Motor neuron (in vitro differentiated cells): ENCODE data around the gene ANTKMT. TPM values are rescaled to one million over a fixed set of nuclear protein-coding genes. Genes with fewer than 3 reads are reported as not detected.
A peak's percentile ranks its signal among the peaks of the same experiment; 100 is the strongest.

Experiments
- ATAC-seq, 8 experiments: fragments of 200-7000 bp; cut with Tn5 transposase; replicated peaks in 6 of 8; 2 replicates each; pipeline ENCODE4 v1.8.0; 2021; ENCODE audit warnings: mild to moderate bottlenecking in 8 of 8, moderate library complexity in 8 of 8
- H3K27ac ChIP-seq, 2 donors: fragments of 250-450 bp; sonication (Bioruptor Pico); 2 replicates each; pipeline ENCODE4 v1.9.0; 2021; ENCODE audit warnings: antibody characterized with exemption in 2 of 2, mild to moderate bottlenecking in 2 of 2, moderate library complexity in 1 of 2
- H3K4me1 ChIP-seq, 2 donors: fragments of 250-450 bp; sonication (Bioruptor Pico); replicated peaks in 1 of 2; 2 replicates each; pipeline ENCODE4 v1.6.1; 2021; ENCODE audit warnings: antibody characterized with exemption in 2 of 2, mild to moderate bottlenecking in 2 of 2, moderate library complexity in 1 of 2
- H3K4me3 ChIP-seq, 5 donors: fragments of 250-450 bp; sonication (Bioruptor Pico); 2 replicates each; pipeline ENCODE4 v1.9.0; 2021; ENCODE audit warnings: antibody characterized with exemption in 5 of 5, mild to moderate bottlenecking in 5 of 5, moderate library complexity in 4 of 5
- WGBS, 10 experiments: fragments of 450-650 bp; shearing (Covaris generic); methylation state at CpG; one replicate each; pipeline ENCODE4 v1.0.0; 2022; 5-methylcytosine and 5-hydroxymethylcytosine counted together
- in situ Hi-C, 9 experiments: fragments of 400-800 bp; cut with MboI; loops; one replicate each; pipeline ENCODE4 v1.15.0; 2021; ENCODE audit warnings: low sequenced_read_pairs in 9 of 9, low pct_unique_long_range_greater_than_20kb in 2 of 9; ENCODE audit not compliant: unreplicated experiment in 9 of 9
- total RNA-seq, 8 experiments: library from RNA; unstranded; fragments of 300-600 nt; gene quantifications; 2 replicates each; pipeline versions ENCODE4 v1.2.3 to v1.2.4, GENCODE V29; 2022

ANTKMT gene
- total RNA-seq, 8 experiments from 2014 or later, result 21.6 to 30.5 (median 24.5) TPM

DNA sequence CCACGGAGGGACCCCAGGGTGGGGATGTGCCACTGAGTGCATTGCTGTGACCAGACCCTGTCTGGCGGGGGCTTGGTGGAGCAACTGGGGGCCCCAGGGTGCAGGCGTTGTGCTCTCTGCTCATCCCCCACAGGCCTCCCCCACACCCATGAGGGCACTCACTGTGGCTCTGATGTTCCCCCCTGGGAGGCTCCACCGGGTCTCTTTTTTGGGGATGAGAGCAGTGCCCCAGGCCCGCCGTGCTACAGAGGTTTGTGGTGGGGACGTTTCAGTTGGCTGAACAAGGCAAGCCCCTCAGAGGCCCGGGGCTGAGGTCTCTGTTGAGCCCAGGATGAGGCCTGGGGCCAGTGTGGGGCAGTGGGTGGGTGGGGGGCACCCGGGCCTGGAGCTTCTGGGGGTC is 2.7 kb downstream of the ANTKMT start:
- Histone ChIP-seq H3K27ac (no peak overlapping the region), H3K4me3 (no peak overlapping the region), H3K4me1 (peaks cover 16 to 27% of the 10 kb centered on the region in 2 donors)
- WGBS, 10 experiments, result 82% methylated on average over 3 of the region's 9 CpGs; no CpG with 5 or more reads in 9 of the 10 experiments
- in situ Hi-C loops, result loop anchor here in 1 of 9 experiments (25.0 kb wide), 1 partner anchor 339 kb away; the partner anchor contains the start of gene SSTR5
- ATAC-seq, result no peak

DNA sequence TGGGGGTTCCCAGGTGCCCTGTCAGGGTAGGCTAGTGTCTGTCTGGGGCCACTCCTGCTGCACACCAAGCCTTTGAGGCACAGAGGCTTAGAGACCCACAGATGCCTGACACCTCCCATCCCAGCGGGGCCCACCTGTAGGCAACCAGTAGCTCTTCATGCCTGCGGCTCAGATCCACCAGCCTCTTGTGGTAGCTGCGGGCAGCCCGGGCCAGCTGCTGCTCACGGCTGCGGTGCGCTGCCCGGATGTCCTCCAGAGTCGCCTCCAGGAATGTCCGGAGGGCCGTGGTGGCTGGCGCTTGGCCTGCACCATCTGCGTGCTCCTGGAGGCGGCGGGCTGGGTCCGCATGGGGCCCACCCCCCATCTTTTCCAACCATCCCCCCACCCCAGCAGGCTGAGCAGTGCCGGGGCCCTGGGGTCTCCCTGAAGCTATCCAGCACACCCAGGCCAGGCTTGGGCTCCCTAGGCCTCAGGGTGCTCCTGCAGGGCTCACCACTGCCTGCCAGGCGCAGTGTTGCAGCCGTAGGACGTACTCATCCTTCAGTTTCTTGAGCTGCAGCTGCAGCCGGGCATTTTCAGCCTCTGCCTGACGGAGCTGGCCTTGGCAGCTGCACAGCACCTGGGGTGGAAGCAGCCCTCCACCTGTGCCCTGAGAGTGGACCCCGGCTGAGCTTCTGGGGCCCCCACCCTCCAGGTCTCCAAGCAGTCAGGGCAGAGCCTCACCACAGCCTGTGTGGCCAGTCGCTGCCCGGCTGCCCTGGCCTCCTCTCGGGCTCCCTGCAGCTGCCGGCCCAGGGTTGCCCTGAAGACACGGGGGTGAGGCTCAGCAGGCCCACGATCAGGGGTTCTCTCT is 3.5 kb downstream of the ANTKMT start:
- no peak for ATAC-seq
- in situ Hi-C loops, result loop anchor here in 1 of 9 experiments (25.0 kb wide), 1 partner anchor 338 kb away; the partner anchor contains the start of gene SSTR5
- Histone ChIP-seq H3K4me1 (peaks cover 9 to 20% of the 10 kb centered on the region in 2 donors), H3K27ac (no peak overlapping the region), H3K4me3 (no peak overlapping the region)
- 39 to 80% (median 73%) methylated on average over 1 to 5 of the region's 29 CpGs; no CpG with 5 or more reads in 6 of the 10 experiments for WGBS, 10 experiments

DNA sequence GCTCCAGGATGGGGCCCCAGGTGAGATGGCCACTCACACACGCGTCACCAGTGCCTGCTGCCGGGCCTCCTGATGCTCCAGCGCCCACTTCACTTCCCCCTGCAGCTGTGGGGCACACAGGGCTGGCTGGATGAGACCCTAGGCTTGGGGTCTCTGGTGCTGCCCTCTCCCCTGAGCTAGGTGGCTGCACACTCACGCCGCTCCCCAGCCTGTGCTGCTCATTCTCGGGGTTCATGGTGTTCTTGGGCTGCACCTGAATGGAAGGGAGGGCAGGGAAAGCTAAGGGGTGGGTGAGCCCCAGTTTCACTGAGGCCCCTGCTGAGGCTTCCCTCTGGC is 4.1 kb downstream of the ANTKMT start:
- Histone ChIP-seq H3K4me3 (no peak overlapping the region), H3K4me1 (peaks cover 7 to 15% of the 10 kb centered on the region in 2 donors), H3K27ac (no peak overlapping the region)
- no peak for ATAC-seq
- WGBS, 10 experiments, result 60 to 100% (median 70%) methylated on average over 1 to 2 of the region's 7 CpGs; no CpG with 5 or more reads in 6 of the 10 experiments
- in situ Hi-C loops, result no loop called here

DNA sequence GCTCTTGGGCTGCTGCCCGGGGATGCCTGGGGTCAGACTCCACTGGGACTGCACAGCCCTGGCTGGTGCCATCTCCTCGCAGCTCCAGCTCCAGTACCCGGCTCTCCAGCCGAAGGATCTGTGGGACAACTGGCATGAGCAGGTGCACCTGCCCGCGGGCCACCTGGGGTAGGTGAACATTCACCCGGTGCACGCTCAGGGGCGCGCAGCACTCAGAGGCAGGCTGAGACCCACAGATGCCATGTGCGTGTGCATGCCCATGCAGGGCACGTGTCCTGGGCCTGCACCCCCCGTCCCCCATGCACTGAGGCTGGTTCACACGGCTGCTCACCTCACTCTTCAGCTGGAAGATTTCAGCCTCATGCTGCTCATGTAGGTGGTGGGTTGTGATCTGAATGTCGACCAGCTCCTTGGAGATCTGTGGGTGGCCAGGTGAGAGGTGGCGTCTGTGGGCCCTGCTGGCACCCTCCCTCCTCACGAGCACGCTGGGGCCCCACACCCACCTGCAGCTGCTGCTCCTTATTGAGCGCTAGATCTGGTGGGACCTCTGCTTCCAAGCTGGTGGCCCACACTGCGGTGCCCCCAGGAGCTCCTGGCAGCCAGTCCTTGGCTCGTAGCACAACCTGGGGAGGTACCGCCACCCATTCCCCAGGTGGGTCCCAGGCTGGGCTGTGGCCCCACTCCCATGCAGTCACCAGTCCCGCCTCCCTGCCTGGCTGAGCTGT is 4.7 kb downstream of the ANTKMT start:
- H3K4me3 ChIP-seq, result no peak overlapping the region
- no peak for ATAC-seq
- H3K4me1 ChIP-seq, result peaks cover 7 to 15% of the 10 kb centered on the region in 2 donors
- in situ Hi-C loops, result no loop called here
- no peak overlapping the region for H3K27ac ChIP-seq
- WGBS, 10 experiments, result 100% methylated on average over 2 of the region's 23 CpGs; no CpG with 5 or more reads in 9 of the 10 experiments

DNA sequence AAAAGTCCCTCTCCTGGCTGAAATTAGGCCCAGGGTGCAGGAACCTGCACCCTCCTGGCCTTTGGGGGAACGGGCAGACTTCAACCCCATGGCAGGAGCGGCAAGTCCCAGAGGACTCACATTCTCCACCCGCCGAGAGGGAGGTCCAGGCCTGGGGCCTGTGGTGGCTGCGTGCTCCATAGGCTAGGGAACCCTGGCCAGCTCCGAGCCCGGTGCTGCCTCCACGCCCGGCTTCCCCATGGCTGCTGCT is 5.2 kb downstream of the ANTKMT start:
- peaks cover 7 to 15% of the 10 kb centered on the region in 2 donors for H3K4me1 ChIP-seq
- H3K27ac ChIP-seq, result no peak overlapping the region
- ATAC-seq, result no peak
- no CpG with 5 or more reads among the region's 9 CpGs for WGBS, 10 experiments
- in situ Hi-C loops, result no loop called here
- H3K4me3 ChIP-seq, result no peak overlapping the region

DNA sequence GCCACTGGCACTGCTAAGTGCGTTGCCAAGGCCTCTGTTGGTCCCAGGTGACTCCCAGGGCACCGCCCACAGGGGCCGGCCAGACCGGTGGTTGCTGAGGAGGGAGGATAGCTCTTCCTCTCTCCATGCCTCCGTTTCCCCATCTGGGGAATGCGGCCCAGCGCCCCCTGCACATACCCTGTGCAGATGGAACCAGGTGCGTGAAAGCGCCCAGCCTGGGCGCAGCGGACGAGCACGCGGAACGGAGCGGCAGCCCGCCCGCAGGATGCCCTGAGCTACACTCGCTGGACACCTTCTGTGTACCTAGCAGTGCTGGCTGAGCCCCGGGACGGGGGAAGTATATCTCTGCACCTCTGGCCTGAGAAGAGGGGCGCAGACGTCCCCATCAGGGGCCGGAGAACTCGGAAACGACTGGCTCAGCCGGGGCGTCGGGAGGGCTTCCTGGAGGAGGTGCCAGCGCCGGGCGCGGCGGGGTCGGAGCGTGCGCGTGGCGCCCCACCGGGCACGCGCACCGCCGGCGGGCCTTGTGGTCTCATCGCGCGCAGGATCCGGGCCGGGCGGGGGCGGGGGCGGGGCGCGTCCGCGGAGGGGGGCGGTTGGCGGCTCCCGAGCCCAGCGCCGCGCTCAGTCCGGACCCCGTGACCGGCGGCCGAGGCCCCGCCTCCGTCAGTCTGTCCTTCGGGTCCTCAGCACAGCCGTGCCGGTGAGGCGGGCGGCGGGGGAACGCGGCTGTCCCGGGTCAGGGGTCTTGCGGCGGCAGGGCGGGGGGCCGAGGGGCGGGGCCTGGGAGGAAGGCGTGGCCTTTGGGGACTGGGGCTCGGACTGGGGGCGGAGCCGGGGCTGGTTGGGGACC is 5.7 kb downstream of the ANTKMT start, which contains the start of the genes CCDC78 and HAGHL:
CCDC78 (minus strand) TSS at position 6 of the 853 bp plus-strand sequence. CDS start 76 bp downstream, outside the sequence.
HAGHL (plus strand) TSS at position 669 of the 853 bp plus-strand sequence. CDS start 404 bp downstream, outside the sequence.
- in situ Hi-C loops, result no loop called here
- Histone ChIP-seq H3K4me3 (peak within 1 kb of the TSS; percentile 40 to 52 (median 43)), H3K4me1 (peaks cover 6 to 12% of the 10 kb centered on the region in 2 donors), H3K27ac (peak within 1 kb of the TSS; percentile 26 to 72)
- ATAC-seq, result peak; percentile 12 to 66 (median 48)
- WGBS, 10 experiments, result 30 to 40% methylated on average over 2 to 5 of the region's 88 CpGs; no CpG with 5 or more reads in 8 of the 10 experiments

DNA sequence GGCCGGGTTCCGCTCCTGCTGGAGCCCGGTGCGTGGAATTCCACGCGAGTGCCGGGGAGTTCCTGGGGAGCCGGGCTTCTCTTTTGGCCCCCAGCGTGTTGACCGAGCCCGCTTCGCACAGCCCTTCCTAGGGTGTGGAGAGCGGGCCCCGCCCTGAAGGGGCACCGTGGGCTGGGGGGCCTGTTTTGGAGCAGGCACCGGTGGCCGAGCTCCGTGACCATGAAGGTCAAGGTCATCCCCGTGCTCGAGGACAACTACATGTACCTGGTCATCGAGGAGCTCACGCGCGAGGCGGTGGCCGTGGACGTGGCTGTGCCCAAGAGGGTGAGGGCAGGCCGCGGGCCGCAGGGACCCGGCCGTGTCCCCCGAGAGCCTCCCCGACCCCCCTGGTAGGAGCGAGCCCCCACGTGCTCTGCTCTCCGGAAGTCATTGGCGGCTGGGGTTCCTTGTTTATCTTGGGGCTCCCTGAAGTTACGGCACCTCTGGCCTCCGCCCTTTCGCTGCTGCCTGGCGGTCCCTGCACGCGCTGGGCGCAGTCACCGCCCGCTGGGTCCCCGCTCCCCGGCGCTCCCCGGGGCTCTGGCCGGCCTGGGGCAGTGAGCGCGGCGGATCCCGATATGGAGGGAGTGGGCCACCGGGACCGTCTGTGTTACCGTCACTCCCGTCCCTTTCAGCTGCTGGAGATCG is 6.5 kb downstream of the ANTKMT start:
- in situ Hi-C loops, result no loop called here
- Histone ChIP-seq H3K27ac (peak overlapping the region; percentile 26 to 72), H3K4me3 (peak overlapping the region; percentile 40 to 52 (median 43)), H3K4me1 (peaks cover 0 to 6% of the 10 kb centered on the region in 2 donors)
- WGBS, 10 experiments, result 0% methylated on average over 4 of the region's 61 CpGs; no CpG with 5 or more reads in 9 of the 10 experiments
- ATAC-seq, result peak; percentile 6 to 23 (median 11)

DNA sequence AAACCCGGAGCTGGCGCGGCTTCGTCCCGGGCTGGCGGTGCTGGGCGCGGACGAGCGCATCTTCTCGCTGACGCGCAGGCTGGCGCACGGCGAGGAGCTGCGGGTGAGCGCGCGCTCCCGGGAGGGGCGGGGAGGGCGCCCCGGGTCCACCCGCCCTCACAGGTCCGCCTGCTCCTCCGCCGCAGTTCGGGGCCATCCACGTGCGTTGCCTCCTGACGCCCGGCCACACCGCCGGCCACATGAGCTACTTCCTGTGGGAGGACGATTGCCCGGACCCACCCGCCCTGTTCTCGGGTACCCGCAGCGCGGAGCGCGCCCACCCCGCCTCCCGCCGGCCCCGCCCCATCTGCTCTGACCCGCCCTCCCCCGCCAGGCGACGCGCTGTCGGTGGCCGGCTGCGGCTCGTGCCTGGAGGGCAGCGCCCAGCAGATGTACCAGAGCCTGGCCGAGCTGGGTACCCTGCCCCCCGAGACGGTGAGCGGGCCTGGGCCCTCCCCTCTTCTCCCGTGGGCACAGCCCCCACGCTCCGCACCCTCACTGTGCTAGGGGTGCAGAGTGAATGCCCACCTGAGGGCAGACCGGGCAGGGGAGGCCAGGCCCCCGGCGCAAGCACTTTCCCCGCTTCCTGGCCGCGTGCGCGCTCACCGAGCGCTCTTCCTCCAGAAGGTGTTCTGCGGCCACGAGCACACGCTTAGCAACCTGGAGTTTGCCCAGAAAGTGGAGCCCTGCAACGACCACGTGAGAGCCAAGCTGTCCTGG is 7.4 kb downstream of the ANTKMT start:
- peak; percentile 61 to 74 (median 66) for ATAC-seq
- peak overlapping the region; percentile 40 to 52 (median 43) for H3K4me3 ChIP-seq
- peaks cover 0 to 6% of the 10 kb centered on the region in 2 donors for H3K4me1 ChIP-seq
- in situ Hi-C loops, result no loop called here
- WGBS, 10 experiments, result 5% methylated on average over 11 of the region's 80 CpGs; no CpG with 5 or more reads in 9 of the 10 experiments
- H3K27ac ChIP-seq, result peak overlapping the region; percentile 26 to 72

DNA sequence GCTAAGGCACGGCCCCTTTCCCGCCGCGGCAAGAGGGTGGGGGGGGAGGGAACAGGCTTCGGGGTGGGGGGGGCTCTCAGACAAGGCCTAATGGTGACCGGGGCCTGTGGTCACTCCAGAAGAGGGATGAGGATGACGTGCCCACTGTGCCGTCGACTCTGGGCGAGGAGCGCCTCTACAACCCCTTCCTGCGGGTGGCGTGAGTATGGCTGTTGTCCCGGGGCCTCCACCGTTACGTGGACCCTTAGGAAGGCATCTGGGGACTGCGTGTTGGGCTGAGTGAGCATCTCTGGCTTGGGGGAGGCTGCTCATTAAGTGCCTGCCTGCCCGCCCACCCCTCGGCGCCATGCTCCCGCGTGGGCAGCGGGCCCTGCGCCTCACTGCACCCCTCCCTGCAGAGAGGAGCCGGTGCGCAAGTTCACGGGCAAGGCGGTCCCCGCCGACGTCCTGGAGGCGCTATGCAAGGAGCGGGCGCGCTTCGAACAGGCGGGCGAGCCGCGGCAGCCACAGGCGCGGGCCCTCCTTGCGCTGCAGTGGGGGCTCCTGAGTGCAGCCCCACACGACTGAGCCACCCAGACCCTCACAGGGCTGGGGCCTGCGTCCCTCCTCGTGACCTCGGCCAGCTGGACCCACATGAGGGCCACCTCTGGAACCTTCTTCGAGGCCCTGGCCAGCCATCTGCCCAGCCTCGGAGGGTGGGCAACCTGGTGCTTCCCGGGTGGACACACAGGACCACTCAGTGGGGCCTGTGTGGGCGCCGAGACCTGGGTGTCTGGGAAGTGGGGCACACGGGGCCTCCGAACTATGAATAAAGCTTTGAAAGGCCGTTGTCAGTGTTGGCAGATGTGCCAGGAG is 8.2 kb downstream of the ANTKMT start:
- 85 to 100% methylated on average over 2 to 23 of the region's 55 CpGs; no CpG with 5 or more reads in 8 of the 10 experiments for WGBS, 10 experiments
- in situ Hi-C loops, result no loop called here
- Histone ChIP-seq H3K4me1 (peaks cover 0 to 6% of the 10 kb centered on the region in 2 donors), H3K4me3 (peak overlapping the region in 2 of 5 donors; percentile 42 to 52), H3K27ac (no peak overlapping the region)
- no peak for ATAC-seq

DNA sequence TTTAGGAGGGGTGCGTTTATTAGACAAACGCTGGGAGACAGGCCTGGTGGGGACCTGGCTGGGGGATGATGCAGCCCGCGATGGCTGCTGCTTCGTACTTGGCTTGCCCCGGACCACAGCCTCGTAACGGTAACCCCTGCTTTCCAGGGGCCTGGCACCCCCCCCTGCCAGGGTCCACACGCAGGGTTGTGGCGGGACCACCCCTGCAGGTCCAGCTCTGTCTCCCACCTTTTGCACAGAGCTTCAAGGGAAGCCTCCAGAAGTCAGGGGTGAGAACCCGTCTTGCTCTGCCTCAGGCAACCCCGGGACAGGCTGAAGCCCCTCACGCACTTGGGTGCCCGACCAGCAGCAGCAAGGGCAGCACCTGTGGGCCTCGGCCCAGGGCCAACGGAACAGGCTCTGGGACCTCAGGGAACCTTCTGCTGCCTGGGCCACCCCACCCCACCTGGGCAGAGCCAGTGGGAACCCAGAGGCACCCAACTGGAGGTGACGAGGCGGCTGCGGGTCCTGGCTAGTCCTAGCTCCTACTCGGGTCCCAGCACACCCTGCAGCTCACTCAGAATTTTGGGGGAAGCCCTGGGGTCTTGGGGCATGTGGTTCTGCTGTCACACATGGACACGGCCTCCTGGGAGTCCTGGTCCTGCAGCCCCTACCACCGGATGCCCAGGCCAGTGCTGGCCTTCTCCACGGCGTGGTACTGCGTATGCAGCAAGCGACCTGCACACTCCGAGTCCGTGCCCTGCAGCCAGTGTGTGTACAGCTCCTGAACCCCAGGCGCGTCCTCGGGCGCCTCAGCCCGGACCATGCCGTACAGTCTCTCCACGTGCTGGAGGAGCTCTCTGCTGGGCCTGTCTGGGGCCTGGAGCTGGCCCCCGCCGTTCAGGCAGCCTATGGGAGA is 9.1 kb downstream of the ANTKMT start:
- in situ Hi-C loops, result no loop called here
- H3K4me1 ChIP-seq, result peaks cover 0 to 6% of the 10 kb centered on the region in 2 donors
- ATAC-seq, result no peak
- H3K27ac ChIP-seq, result no peak overlapping the region
- 78 to 100% (median 93%) methylated on average over 2 to 14 of the region's 37 CpGs; no CpG with 5 or more reads in 5 of the 10 experiments for WGBS, 10 experiments
- no peak overlapping the region for H3K4me3 ChIP-seq
